Loucy (cell line): ENCODE results near the gene UTF1.
"Not testable (repeated sequence)": the region's sequence is repeated elsewhere in the genome, so short reads cannot be mapped to it uniquely, and the experiment has no call there.

ENCODE experiments used
- H2AFZ ChIP-seq: fragments of 200-600 bp; sonication (generic); 2 replicates; pipeline ENCODE4 v1.6.0; 2016; ENCODE audit warnings: antibody characterized with exemption, mild to moderate bottlenecking, low read length, moderate library complexity
- H3F3A ChIP-seq: fragments of 200-600 bp; 2 replicates; pipeline ENCODE4 v1.6.0; 2016; ENCODE audit warnings: antibody characterized with exemption, low read depth, mild to moderate bottlenecking
- H3K27me3 ChIP-seq: fragments of 200-600 bp; sonication (generic); 2 replicates; pipeline ENCODE4 v1.6.1; 2014; ENCODE audit warnings: low read length, mild to moderate bottlenecking; ENCODE audit not compliant: insufficient read depth, poor library complexity, severe bottlenecking
- H3K36me3 ChIP-seq: fragments of 200-600 bp; sonication (generic); 2 replicates; pipeline ENCODE4 v1.6.1; 2016; ENCODE audit warnings: low read length; ENCODE audit not compliant: insufficient read depth
- H3K4me1 ChIP-seq: fragments of 200-600 bp; sonication (generic); 2 replicates; pipeline ENCODE4 v1.5.1; 2014; ENCODE audit warnings: low read length, mild to moderate bottlenecking; ENCODE audit not compliant: insufficient read depth, poor library complexity, severe bottlenecking
- H3K4me2 ChIP-seq: fragments of 200-600 bp; sonication (generic); 2 replicates; pipeline ENCODE4 v1.6.0; 2014; ENCODE audit warnings: antibody characterized with exemption, low read length, low read depth, mild to moderate bottlenecking; ENCODE audit not compliant: poor library complexity, severe bottlenecking
- H3K4me3 ChIP-seq: fragments of 200-600 bp; sonication (generic); 2 replicates; pipeline ENCODE4 v1.5.1; 2014; ENCODE audit warnings: low read length, mild to moderate bottlenecking, mixed read lengths; ENCODE audit not compliant: poor library complexity, severe bottlenecking
- H3K79me2 ChIP-seq: fragments of 200-600 bp; sonication (generic); 2 replicates; pipeline ENCODE4 v1.6.1; 2014; ENCODE audit warnings: low read length; ENCODE audit not compliant: insufficient read depth
- H3K9ac ChIP-seq: fragments of 200-600 bp; sonication (generic); 2 replicates; pipeline ENCODE4 v1.6.0; 2014; ENCODE audit warnings: mild to moderate bottlenecking, low read depth, low read length, moderate library complexity; ENCODE audit not compliant: poor library complexity, severe bottlenecking
- H3K9me2 ChIP-seq: fragments of 200-600 bp; sonication (generic); replicated peaks from 2 replicates; pipeline ENCODE4 v1.6.1; 2016; ENCODE audit warnings: low read depth, low read length, mixed read lengths
- H3K9me3 ChIP-seq: fragments of 200-600 bp; sonication (generic); 2 replicates; pipeline ENCODE4 v1.6.1; 2014; ENCODE audit warnings: mild to moderate bottlenecking, antibody characterized with exemption, low read length, low read depth; ENCODE audit not compliant: insufficient read depth
- H4K20me1 ChIP-seq: fragments of 200-600 bp; sonication (generic); 2 replicates; pipeline ENCODE4 v1.6.0; 2014; ENCODE audit warnings: antibody characterized with exemption, low read length, mild to moderate bottlenecking; ENCODE audit not compliant: insufficient read depth, poor library complexity, severe bottlenecking
- EZH2phosphoT487 ChIP-seq: fragments of 200-600 bp; IDR thresholded peaks from 2 replicates; pipeline ENCODE4 v1.6.1; 2018; ENCODE audit warnings: antibody characterized with exemption, mild to moderate bottlenecking, moderate library complexity, borderline replicate concordance
- TF ChIP-seq, protein P1 (sequence below): fragments of 200-600 bp; sonication (generic); conservative IDR thresholded peaks from 2 replicates; pipeline ENCODE4 v1.5.1; 2014; ENCODE audit warnings: mild to moderate bottlenecking, antibody characterized with exemption, low read length

Gene UTF1

DNA sequence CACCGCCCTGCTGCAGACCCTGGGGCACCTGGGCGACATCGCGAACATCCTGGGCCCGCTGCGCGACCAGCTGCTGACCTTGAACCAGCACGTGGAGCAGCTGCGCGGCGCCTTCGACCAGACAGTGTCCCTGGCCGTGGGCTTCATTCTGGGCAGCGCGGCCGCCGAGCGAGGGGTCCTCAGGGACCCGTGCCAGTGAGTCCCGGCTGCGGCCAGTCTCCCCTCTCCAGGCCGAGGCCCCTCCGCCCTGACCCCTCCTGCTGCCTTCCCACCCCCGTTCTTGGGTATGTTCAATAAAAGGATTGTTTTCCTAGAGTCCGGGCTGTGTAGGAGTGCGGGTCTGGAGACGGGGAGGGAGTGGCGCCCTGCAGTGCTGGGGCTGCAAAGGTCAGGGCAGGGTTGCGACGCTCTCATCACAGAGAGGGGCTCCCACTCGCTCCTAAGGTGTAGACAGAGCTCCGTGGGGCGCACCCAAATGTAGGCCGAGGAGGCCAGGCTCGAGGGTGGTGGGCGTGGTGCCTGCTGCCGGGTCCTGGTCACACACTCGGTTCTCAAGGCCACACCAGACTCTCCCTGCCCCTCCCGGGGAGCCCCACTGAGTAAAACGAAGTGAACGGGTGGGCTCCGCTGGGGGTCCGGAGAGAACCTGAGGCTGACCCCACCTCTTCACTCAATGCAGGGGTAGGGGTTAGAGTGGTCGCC, 1.4 kb downstream of the UTF1 start:
- H3K4me1 ChIP-seq: no peaks in the 10 kb centered on the region
- H3K27me3 ChIP-seq: no peaks in the 10 kb centered on the region
- H3K9me3 ChIP-seq: peaks cover 4% of the 10 kb centered on the region; the same call in 1 of the 2 replicates
- no peaks in the 10 kb centered on the region for H3F3A ChIP-seq
- TF ChIP-seq, protein P1, sequence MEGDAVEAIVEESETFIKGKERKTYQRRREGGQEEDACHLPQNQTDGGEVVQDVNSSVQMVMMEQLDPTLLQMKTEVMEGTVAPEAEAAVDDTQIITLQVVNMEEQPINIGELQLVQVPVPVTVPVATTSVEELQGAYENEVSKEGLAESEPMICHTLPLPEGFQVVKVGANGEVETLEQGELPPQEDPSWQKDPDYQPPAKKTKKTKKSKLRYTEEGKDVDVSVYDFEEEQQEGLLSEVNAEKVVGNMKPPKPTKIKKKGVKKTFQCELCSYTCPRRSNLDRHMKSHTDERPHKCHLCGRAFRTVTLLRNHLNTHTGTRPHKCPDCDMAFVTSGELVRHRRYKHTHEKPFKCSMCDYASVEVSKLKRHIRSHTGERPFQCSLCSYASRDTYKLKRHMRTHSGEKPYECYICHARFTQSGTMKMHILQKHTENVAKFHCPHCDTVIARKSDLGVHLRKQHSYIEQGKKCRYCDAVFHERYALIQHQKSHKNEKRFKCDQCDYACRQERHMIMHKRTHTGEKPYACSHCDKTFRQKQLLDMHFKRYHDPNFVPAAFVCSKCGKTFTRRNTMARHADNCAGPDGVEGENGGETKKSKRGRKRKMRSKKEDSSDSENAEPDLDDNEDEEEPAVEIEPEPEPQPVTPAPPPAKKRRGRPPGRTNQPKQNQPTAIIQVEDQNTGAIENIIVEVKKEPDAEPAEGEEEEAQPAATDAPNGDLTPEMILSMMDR: no peak
- TF ChIP-seq EZH2phosphoT487: no peak
- no peak overlapping the region for H3K4me2 ChIP-seq
- H3K4me3 ChIP-seq: no peak overlapping the region
- no peaks in the 10 kb centered on the region for H4K20me1 ChIP-seq
- H3K9ac ChIP-seq: no peak overlapping the region
- no peak overlapping the region for H2AFZ ChIP-seq
- no peaks in the 10 kb centered on the region for H3K79me2 ChIP-seq
- no peaks in the 10 kb centered on the region for H3K36me3 ChIP-seq
- no peaks in the 10 kb centered on the region for H3K9me2 ChIP-seq

- H3K4me2 ChIP-seq: no peak overlapping the region
- H3K9ac ChIP-seq: no peak overlapping the region
- no peaks in the 10 kb centered on the region for H3K4me1 ChIP-seq
- H3F3A ChIP-seq: no peaks in the 10 kb centered on the region
- TF ChIP-seq, protein P1: no peak
- no peak for TF ChIP-seq EZH2phosphoT487
- no peak overlapping the region for H2AFZ ChIP-seq
- no peaks in the 10 kb centered on the region for H3K9me2 ChIP-seq
- H4K20me1 ChIP-seq: no peaks in the 10 kb centered on the region
- no peak overlapping the region for H3K4me3 ChIP-seq
- H3K9me3 ChIP-seq: peaks cover 4% of the 10 kb centered on the region; the same call in 1 of the 2 replicates
- no peaks in the 10 kb centered on the region for H3K27me3 ChIP-seq
- H3K79me2 ChIP-seq: no peaks in the 10 kb centered on the region
- H3K36me3 ChIP-seq: no peaks in the 10 kb centered on the region
These were observed 2.0 kb downstream of the UTF1 start for GRCh38 chr10:133231946-133232574.

DNA sequence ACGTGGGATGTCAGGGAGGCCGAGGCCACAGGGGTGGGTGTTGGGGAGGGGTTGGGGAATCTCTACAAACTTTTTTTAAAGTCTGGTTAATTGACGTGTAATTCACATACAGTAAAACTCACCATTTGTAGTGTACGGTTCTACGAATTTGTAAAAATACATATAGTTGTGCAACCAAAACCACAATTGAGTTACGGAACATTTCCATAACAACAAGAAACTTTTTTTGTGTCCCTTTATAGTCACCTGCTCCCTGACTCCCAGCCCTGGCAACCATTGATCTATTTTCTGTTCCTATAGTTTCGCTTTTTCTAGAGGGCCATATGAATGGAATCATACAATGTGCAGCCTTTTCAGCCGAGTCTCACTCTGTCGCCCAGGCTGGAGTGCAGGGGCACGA, 4.8 kb downstream of the UTF1 start:
- not testable (repeated sequence) for H4K20me1 ChIP-seq, H3K79me2 ChIP-seq, H3K36me3 ChIP-seq, H3K9me2 ChIP-seq, H3K9me3 ChIP-seq, H3K9ac ChIP-seq, H3K4me3 ChIP-seq, H3K27me3 ChIP-seq, H3K4me2 ChIP-seq, H3F3A ChIP-seq, H2AFZ ChIP-seq, H3K4me1 ChIP-seq
